Inferior parietal cortex (tissue), 1 donor: ENCODE results near the gene TMEM248.
"Not testable (repeated sequence)": the region's sequence is repeated elsewhere in the genome, so short reads cannot be mapped to it uniquely, and the experiment has no call there.

Experiments
- DNase-seq: peaks from one replicate; pipeline ENCODE4 v3.0.0-alpha.2; 2016; ENCODE audit errors: extremely low spot score

TMEM248 gene, protein sequence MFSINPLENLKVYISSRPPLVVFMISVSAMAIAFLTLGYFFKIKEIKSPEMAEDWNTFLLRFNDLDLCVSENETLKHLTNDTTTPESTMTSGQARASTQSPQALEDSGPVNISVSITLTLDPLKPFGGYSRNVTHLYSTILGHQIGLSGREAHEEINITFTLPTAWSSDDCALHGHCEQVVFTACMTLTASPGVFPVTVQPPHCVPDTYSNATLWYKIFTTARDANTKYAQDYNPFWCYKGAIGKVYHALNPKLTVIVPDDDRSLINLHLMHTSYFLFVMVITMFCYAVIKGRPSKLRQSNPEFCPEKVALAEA

GRCh38 chr7:66920769-66921395 is at the start of gene TMEM248:
TSS of gene TMEM248 (plus strand) at chr7:66921225. CDS start at chr7:66941866, 20,641 bp downstream.
- DNase-seq: peak; percentile 91

- DNase-seq: no peak
Observed at GRCh38 chr7:66873476-66873875, 47.5 kb upstream of the TMEM248 start.

DNA sequence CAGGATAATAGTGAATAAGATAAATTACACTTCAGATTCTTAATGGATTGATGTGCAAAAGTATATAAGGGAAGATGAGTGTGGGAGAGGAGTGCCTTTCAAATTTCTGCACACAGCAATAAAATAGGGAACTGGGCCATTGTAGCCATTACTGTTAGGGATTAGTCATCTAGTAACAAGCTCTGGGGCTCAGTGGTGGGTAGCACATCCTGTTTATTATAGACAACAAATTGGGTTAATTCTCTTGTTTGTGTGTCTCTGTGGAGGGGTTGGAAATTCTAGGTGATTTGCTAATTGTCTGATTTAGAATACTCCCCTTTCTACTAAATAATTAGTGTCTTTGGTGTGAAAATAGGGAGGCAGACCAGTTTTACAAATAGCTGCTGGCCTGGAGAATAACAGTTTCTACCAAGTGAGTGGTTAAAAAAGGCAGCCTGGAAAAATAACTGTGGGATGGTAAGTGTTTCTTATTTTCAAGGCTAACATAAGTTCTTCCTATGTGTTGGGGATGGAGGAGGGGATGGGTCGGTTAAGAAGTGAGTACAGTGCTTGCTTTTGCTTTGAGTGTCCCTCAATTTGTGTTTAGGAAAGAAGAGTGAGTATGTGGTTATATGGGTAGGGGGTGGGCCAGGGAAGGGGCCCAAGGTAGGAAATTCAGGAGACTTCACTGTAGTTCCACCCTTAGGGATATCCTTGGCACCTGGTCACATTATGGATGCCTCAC is 43.3 kb upstream of the TMEM248 start:
- DNase-seq: no peak

DNA sequence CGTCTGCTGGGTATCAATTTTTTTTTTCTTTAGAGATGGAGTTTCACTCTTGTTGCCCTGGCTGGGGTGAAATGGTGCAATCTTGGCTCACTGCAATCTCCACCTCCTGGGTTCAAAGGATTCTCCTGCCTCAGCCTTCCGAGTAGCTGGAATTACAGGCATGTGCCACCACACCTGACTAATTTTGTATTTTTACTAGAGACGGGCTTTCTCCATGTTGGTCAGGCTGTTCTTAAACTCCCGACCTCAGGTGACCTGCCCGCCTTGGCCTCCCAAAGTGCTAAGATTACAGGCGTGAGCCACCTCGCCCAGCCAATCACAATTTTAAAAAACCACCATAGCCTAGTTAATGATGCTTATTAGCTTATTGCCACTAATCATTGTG is 42.7 kb upstream of the TMEM248 start:
- DNase-seq: not testable (repeated sequence)

DNA sequence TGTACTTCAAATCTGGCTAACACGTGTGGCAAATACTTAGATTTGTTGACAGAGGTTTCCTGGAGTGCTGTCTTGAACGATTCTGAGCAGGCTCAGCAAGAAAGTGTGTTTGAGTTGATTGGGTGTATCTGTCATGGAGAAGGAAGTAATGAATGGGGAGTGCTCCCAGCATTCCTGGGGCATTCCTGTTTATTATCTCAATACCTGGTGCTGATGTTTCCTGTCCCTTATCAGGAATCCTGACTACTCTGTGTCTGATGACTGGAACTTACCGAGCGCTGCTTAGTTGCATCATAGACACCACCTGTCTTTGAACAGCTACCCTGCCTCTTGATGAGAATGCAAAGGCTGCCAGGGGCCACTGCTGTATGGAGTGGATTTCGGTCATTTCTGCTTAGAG is 41.0 kb upstream of the TMEM248 start:
- no peak for DNase-seq

GRCh38 chr7:66880577-66880976 is 40.4 kb upstream of the TMEM248 start:
- DNase-seq: not testable (repeated sequence)

DNA sequence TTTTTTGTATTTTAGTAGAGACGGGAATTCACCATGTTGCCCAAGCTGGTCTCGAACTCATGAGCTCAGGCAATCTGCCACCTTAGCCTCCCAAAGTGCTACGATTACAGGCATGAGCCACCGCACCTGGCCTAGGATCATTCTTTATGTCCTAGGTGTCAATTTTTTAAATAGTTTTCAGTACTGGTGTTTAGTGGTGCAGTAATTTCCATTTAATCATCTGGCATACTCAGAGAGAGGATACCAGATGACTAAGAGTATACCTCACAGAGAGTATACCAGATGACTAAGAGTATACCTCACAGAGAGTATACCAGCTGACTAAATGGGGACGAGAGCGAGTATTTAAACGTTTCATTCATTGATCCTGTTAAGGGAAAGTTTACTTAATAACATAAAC is 37.3 kb upstream of the TMEM248 start:
- DNase-seq: no peak

- DNase-seq: not testable (repeated sequence)
Observed at GRCh38 chr7:66884556-66884955, 36.5 kb upstream of the TMEM248 start.

DNA sequence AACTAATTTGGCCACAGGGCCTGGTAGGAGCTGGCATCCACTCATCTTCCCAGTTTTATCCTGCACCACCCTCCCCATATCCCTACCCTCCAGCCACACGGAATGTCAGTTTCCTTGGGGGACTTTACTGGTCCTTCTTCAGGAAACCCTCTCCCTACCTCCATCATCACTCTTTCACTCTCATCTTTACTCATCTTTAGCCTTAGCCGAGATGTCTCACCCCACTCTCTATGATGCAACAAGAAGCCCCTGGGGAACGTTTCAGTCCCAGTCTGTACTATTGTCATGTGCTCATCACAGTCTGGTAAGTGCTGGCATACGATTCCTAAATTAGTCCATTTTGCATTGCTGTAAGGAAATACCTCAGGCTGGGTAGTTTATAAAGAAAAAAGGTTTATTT is 34.9 kb upstream of the TMEM248 start:
- no peak for DNase-seq

DNA sequence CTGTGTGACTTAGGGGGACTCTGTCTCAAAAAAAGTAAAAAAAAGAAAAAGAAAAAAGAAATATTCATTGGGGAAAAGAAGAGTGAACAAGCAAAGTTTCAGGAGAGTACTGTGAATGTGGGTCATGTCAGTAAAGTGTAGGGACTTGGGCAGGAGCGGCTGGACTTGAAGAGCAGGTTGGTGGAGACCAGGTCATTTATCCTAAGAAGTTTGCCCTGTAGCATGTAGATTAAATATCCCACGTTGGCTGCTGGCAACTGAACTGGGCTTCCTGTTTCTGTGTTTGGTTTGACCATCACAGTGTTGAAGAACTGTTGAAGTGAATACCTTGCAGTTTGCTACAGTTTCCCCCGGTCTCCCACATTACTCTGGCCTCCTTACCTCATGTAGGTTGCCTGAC is 32.8 kb upstream of the TMEM248 start:
- not testable (repeated sequence) for DNase-seq

DNA sequence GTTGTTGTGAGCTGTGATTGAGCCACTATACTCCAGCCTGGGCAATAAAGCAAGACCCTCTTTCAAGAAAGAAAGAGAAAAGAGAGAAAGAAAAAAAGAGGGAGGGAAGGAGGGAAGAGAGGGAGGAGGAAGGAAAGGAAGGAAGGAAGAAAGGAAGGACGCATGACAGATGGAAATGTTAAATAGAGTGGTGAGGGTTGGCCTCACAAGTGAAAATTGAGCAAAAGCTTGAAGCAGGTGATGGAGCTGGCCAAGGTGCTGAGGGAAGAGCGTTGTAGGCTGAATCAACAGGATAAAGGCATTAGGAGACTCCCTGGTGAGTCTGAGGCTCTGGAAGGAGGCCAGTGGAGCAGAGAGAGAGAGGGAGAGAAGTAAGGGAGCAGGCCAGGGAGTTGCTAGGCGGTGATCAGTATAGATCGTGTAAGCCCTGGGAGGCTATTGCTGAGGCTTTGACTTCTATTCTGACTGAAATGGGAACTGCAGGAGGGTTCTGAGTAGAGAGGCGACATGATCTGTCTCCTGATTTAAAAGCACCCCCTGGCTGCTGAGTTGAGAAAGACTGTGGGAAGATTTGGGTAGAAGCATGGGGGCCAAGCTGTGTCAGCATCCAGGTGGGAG is 26.5 kb upstream of the TMEM248 start:
- peak; percentile 4 for DNase-seq

DNA sequence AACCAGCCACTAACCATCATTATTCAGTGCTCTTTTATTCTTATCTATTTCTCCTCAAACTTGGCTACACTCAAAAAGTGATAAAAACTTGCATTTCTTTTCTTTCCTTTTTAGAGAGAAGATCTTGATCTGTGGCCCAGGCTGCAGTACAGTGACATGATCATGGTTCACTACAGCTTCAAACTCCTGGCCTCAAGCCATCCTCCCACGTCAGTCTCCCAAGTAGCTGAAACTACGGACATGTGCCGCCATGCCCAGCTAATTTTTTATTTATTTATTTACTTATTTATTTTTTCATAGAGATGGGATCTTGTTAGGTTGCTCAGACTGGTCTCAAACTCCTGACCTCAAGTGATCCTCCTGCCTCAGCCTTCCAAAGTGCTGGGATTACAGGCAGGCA is 24.6 kb upstream of the TMEM248 start:
- no peak for DNase-seq

DNA sequence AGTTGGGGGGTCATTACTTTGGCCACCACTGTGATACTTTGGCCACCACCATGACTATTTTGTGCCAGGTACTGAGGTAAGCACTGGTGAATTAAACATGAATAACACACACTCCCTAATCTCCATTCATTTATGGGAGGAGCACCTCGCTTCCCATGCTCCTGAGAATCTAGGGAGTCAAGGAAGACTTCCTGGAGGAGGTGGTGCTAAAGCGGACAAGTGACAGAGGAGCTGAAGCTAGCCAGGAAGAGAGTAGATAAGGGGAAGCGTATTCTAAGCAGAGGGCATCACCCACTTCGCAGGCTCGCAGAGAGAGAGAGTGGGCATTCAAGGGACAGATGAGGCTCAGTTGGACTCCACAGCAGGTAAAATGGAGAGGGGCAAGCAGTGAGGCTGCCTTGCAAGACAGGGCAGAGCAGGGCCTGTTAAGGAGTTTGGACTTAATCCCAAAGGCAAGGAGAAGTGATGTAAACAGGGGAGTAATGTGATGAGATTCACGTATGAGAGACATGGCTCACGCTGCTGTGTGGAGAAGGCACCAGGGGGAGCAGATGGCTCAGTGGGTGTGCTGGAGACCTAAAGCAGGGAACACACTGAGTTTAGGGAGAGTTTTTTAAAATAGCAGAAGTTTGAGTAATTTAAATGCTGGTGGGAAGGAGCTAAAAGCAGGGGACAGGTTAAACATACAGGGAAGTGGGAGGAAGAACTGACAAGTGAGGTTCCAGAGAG is 21.3 kb upstream of the TMEM248 start:
- peak; percentile 35 for DNase-seq

DNA sequence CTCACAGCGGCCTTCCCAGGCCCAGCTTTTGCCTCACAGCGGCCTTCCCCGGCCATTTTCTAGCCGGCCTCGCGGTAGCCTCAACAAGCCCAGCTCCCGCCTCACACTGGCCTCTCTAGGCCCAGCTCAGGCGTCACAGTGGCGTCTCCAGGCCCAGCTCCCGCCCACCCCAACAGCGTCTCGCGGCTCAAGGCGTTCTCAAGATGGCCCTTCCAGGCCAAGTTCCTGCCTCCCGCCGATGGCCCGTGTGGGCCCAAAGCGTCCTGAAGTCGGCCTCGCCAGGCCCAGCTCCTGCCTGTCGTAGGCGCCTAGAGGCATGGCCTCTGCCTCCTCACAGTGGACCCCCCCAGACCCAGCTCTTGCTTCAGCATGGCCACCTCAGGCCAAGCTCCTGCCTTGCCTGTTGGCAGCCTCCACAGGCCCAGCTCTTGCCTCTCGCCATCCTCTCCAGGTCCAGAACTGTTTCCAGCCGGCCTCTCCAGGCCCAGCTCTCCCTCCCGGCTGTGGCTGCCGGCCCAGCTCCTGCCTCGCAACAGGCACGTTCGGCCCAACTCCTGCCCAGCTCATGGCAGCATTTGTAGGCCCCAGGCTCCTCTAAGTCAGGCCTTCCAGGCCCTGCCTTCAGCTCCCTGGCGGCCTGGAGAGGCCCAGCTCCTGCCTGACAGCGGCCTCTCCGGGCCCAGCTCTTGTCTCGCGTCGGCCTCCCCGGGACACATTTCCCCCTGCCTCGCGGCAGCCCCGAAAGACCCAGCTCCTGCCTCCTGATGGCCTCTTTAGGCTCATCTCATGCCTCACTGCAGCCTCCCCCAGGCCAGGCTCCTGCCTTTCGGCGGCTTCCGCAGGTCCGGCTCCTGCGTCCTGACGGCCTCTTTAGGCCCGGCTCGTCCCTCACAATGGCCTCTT is 18.8 kb upstream of the TMEM248 start:
- no peak for DNase-seq

DNA sequence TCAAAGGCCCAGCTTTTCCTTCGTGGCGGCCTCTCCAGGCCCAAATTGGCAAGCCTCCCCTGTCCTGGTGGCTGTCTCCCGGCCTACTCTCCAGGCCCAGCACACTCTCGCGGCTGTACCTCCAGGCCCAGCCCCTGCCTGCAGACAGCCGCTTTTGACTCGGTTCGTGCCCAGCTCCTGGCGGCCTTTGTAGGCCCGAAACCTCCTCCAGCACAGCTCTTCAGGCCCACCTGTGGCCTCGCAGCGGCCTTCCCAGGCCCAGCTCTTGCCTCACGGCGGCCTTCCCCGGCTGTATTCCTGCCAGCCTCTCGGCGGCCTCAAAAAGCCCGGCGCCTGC is 18.2 kb upstream of the TMEM248 start:
- DNase-seq: no peak

DNA sequence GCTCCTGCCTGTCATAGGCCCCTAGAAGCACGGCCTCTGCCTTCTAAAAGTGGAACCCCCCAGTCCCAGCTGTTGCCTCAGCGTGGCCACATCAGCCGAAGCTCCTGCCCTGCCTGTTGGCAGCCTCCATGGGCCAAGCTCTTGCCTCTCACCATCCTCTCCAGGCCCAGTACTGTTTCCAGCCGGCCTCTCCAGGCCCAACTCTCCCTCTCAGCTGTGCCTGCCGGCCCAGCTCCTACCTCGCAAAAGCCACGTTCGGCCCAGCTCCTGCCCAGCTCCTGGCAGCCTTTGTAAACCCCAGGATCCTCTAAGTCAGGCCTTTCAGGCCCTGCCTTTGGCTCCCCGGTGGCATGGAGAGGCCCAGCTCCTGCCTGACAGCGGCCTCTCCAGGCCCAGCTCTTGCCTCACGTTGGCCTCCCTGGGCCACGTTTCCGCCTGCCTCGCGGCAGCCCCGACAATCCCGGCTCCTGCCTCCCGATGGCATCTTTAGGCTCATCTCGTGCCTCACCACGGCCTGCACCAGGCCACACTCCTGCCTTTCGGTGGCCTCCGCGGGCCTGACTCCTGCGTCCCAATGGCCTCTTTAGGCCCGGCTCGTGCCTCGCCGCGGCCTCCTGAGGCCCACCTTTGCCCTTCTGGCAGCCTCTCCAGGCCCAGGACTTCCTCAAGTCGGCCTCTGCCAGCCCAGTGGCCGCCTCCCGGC is 17.5 kb upstream of the TMEM248 start:
- no peak for DNase-seq

DNA sequence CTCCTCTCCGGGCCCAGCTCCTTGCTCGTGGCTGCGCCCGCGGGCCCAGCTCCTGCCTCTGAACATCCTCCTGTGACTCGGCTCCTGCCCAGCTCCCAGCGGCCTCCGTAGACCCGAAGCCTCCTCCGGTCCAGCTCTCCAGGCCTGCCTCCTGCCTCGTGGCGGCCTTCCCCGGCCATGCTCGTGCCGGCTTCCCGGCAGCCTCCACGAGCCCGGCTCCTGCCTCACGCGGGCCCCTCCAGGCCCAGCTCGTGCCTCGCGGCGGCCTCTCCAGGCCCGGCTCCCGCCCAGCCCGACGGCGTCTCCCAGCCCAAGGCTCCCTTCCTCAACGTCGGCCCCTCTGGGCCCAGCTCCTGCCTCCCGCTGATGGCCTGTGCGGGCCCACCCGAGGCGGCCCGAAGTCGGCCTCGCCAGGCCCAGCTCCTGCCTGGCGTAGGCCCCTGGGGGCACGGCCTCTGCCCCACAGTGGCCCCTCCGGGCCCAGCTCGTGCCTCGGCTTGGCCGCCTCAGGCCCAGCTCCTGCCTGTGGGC is 16.9 kb upstream of the TMEM248 start:
- no peak for DNase-seq

DNA sequence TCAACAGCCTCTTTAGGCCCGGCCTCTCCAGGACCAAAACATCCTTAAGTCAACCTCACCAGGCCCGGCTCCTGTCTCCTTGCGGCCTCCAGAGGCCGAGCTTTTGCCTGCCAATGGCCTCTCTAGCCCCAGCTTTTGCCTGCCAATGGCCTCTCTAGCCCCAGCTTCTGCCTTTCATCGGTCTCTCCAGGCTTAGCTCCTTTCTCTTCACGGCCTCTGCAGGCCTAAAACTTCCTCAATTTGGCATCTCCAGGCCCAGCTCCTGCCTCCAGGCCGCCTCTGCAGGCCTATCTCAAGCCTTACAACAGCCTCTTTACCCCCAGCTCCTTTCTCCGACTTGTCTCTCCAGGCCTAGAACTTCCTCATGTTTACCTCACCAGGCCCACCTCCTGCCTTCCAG is 15.7 kb upstream of the TMEM248 start:
- no peak for DNase-seq

- no peak for DNase-seq
Observed at GRCh38 chr7:66905689-66906088, 15.3 kb upstream of the TMEM248 start.

DNA sequence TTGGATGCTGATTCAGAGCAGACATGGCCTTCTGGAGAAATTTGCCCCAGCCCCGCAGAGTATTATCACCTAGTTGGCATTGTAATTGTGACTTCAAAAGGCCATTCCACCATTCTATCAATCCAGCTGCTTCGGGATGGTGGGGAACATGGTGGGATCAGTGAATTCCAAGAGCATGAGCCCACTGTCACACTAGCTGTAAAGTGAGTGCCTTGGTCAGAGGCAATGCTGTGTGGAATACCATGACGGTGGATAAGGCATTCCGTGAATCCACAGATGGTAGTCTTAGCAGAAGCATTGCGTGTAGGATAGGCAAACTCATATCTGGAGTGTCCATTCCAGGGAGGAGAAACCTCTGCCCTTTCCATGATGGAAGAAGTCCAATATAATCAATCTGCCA is 13.3 kb upstream of the TMEM248 start:
- DNase-seq: no peak
